Measurements from ENCODE around the gene TBC1D22B. TPM values are rescaled to one million over a fixed set of nuclear protein-coding genes. Genes with fewer than 3 reads are reported as not detected.

The TBC1D22B gene
- total and polyA plus RNA-seq, 9 of the 15 experiments (the other 6 are each of a cell fraction or from before 2014, with no cell fraction given) = 4.8 to 24.2 (median 13.5) TPM

GRCh38 chr6:37230104-37230503, 27.5 kb upstream of the TBC1D22B start:
- no TSS peak for BruUV-seq (replicated peaks)
- Histone ChIP-seq H3K79me2 (ENCODE audit: control insufficient read depth, insufficient read depth, low read length) (no peaks in the 10 kb centered on the region), H3K27ac (ENCODE audit: extremely low read depth, low read depth, low read length) (no peak overlapping the region), H3K27me3 (ENCODE audit: control insufficient read depth in 2 of 2, insufficient read depth in 2 of 2, low read length in 2 of 2) (no peaks in the 10 kb centered on the region), H2AFZ (ENCODE audit: low read depth, low read length) (peak overlapping the region; percentile 43), H3K9me1 (ENCODE audit: control insufficient read depth, insufficient read depth, low read length) (no peaks in the 10 kb centered on the region), H3K4me1 (replicated peaks in 1 of 2; ENCODE audit: control insufficient read depth in 2 of 2, insufficient read depth in 2 of 2, low read length in 2 of 2) (peaks cover 10 to 29% of the 10 kb centered on the region in 2 experiments), H3K9ac (ENCODE audit: insufficient read depth in 1 of 2, low read depth in 2 of 2, low read length in 2 of 2) (peak overlapping the region in 1 of 2 experiments; percentile 41; a peak in 1 of 4 replicates), H3K4me2 (ENCODE audit: insufficient read depth, low read length) (no peak overlapping the region), H3K9me3 (replicated peaks; ENCODE audit: control insufficient read depth, insufficient read depth, low read depth, low read length) (no peaks in the 10 kb centered on the region), H3K4me3 (no peak overlapping the region), H4K20me1 (replicated peaks; ENCODE audit: control insufficient read depth, insufficient read depth, low read length) (no peaks in the 10 kb centered on the region), H3K36me3 (ENCODE audit: control insufficient read depth, insufficient read depth, low read length) (no peaks in the 10 kb centered on the region)
- 69% methylated on average over 6 of the region's 6 CpGs for WGBS (ENCODE audit: insufficient coverage, low coverage, missing lambda C conversion rate)
- FAIRE-seq (no peak), DNase-seq (ENCODE audit: extremely low read depth in 1 of 4, low spot score in 3 of 4) (no peak), ATAC-seq (no peak)
- in situ Hi-C loops (cut with MboI) = no loop called here
- ChIA-PET POLR2A (interaction anchor here (1.1 kb wide), 1 partner anchor 15 kb away, joined by 3 read pairs; no protein-coding TSS in a partner anchor), CTCF (ENCODE audit: low intra/inter-chr PET ratio) (no interaction called here)
- TF ChIP-seq NR1H2 (CRISPR knock-in tag; IDR thresholded peaks at IDR 0.05) (no peak), NUFIP1 (IDR thresholded peaks at IDR 0.05; ENCODE audit: partially characterized antibody) (no peak)
- intact Hi-C loops (cut with micrococcal nuclease) = no loop called here

- no peaks in the 10 kb centered on the region for H3K79me2 ChIP-seq (ENCODE audit: control insufficient read depth, insufficient read depth, low read length)
- FAIRE-seq (peak; percentile 89), DNase-seq (ENCODE audit: extremely low read depth in 1 of 4, low spot score in 3 of 4) (peak; percentile 59 to 87 (median 76)), ATAC-seq (peak; percentile 91)
- no TSS peak for BruUV-seq (replicated peaks)
- H3K4me2 ChIP-seq (ENCODE audit: insufficient read depth, low read length) = peak overlapping the region; percentile 83
- no peaks in the 10 kb centered on the region for H3K36me3 ChIP-seq (ENCODE audit: control insufficient read depth, insufficient read depth, low read length)
- peaks cover 6 to 24% of the 10 kb centered on the region in 2 experiments for H3K4me1 ChIP-seq (replicated peaks in 1 of 2; ENCODE audit: control insufficient read depth in 2 of 2, insufficient read depth in 2 of 2, low read length in 2 of 2)
- no peaks in the 10 kb centered on the region for H3K9me1 ChIP-seq (ENCODE audit: control insufficient read depth, insufficient read depth, low read length)
- POLR2A ChIA-PET = interaction anchor here (0.8 to 1.7 kb wide), 6 partner anchors 10 to 241 kb away, joined by 3 to 10 read pairs (median 3); no protein-coding TSS in a partner anchor
- WGBS (ENCODE audit: insufficient coverage, low coverage, missing lambda C conversion rate) = 2% methylated on average over 5 of the region's 5 CpGs
- CTCF ChIA-PET (ENCODE audit: low intra/inter-chr PET ratio) = no interaction called here
- in situ Hi-C loops (cut with MboI) (no loop called here), intact Hi-C loops (cut with micrococcal nuclease) (loop anchor here (2.0 kb wide), 1 partner anchor 344 kb away; no protein-coding TSS in a partner anchor)
- peak overlapping the region; percentile 91 for H2AFZ ChIP-seq (ENCODE audit: low read depth, low read length)
- peak overlapping the region; percentile 14; the same call in 1 of the 2 replicates for H3K4me3 ChIP-seq
- H3K27me3 ChIP-seq (ENCODE audit: control insufficient read depth in 2 of 2, insufficient read depth in 2 of 2, low read length in 2 of 2) = no peaks in the 10 kb centered on the region
- no peaks in the 10 kb centered on the region for H4K20me1 ChIP-seq (replicated peaks; ENCODE audit: control insufficient read depth, insufficient read depth, low read length)
- peak overlapping the region; percentile 77 for H3K27ac ChIP-seq (ENCODE audit: extremely low read depth, low read depth, low read length)
- peak overlapping the region; percentile 40 to 69; a peak in 3 of 4 replicates for H3K9ac ChIP-seq (ENCODE audit: insufficient read depth in 1 of 2, low read depth in 2 of 2, low read length in 2 of 2)
- H3K9me3 ChIP-seq (replicated peaks; ENCODE audit: control insufficient read depth, insufficient read depth, low read depth, low read length) = 0 out of 2 replicates have a peak, but pooled peaks cover 3% of the 10 kb centered on the region
- TF ChIP-seq MEIS2 (IDR thresholded peaks at IDR 0.05; ENCODE audit: partially characterized antibody) (peak; percentile 98), BRD9 (IDR thresholded peaks at IDR 0.05; ENCODE audit: low read depth, partially characterized antibody) (peak; percentile 65), MTA1 (IDR thresholded peaks at IDR 0.05; ENCODE audit: borderline replicate concordance) (peak; percentile 96), GATAD2A (IDR thresholded peaks at IDR 0.05) (peak; percentile 99), PHB2 (IDR thresholded peaks at IDR 0.05; ENCODE audit: low read depth) (peak; percentile 86), EP400 (IDR thresholded peaks at IDR 0.05) (peak; percentile 58; the same call in 1 of the 2 replicates), BCOR (IDR thresholded peaks at IDR 0.05) (peak; percentile 83), LCOR (CRISPR knock-in tag; IDR thresholded peaks at IDR 0.05) (no peak), SNRNP70 (optimal IDR thresholded peaks at IDR 0.05; ENCODE audit: low read depth, low read length) (no peak), POLR2AphosphoS2 (IDR thresholded peaks at IDR 0.05; ENCODE audit: low read length) (no peak), NCOA1 (IDR thresholded peaks at IDR 0.05; ENCODE audit: low read depth) (peak; percentile 75), TRIM24 (IDR thresholded peaks at IDR 0.05) (peak; percentile 89 to 92), E2F4 (CRISPR knock-in tag; IDR thresholded peaks at IDR 0.05; ENCODE audit: low read depth) (no peak)
- TF ChIP-seq, protein P1, sequence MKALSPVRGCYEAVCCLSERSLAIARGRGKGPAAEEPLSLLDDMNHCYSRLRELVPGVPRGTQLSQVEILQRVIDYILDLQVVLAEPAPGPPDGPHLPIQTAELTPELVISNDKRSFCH (CRISPR knock-in tag; IDR thresholded peaks at IDR 0.05) = no peak
- TF ChIP-seq, protein P1 (tag; IDR thresholded peaks at IDR 0.05) = peak; percentile 76; the same call in 1 of the 2 replicates
Observed at GRCh38 chr6:37232430-37233017, 25.0 kb upstream of the TBC1D22B start.
